ENCODE measurements around the gene BAD. TPM values are rescaled to one million over a fixed set of nuclear protein-coding genes. Genes with fewer than 3 reads are reported as not detected.
A peak's percentile ranks its signal among the peaks of the same experiment; 100 is the strongest.

BAD gene
- total RNA-seq, 1 experiment from 2014 or later = 368 TPM

- H3K9me2 ChIP-seq (replicated peaks; ENCODE audit: low read length) = no peaks in the 10 kb centered on the region
- no peak overlapping the region for H3K27ac ChIP-seq (ENCODE audit: low read length)
- H4K20me1 ChIP-seq (ENCODE audit: low read length) = no peaks in the 10 kb centered on the region
- peaks cover 20% of the 10 kb centered on the region for H3K27me3 ChIP-seq (ENCODE audit: low read length)
- H2AFZ ChIP-seq (ENCODE audit: low read length) = no peak overlapping the region
- H3K79me2 ChIP-seq (ENCODE audit: low read length) = 0 out of 2 replicates have a peak, but pooled peaks cover 2% of the 10 kb centered on the region
- H3K4me1 ChIP-seq (ENCODE audit: insufficient read depth, low read length) = peaks cover 8% of the 10 kb centered on the region
- CTCF ChIA-PET = no interaction called here
- H3K9ac ChIP-seq (ENCODE audit: low read length) = no peak overlapping the region
- no peak for TF ChIP-seq EZH2 (IDR thresholded peaks at IDR 0.05; ENCODE audit: low read length, unreplicated experiment)
- TF ChIP-seq EZH2phosphoT487 (IDR thresholded peaks at IDR 0.05; ENCODE audit: borderline replicate concordance, low read length) = no peak
- no peak for TF ChIP-seq CTCF (conservative IDR thresholded peaks at IDR 0.05; ENCODE audit: low read depth, low read length)
- DNase-seq (no peak), ATAC-seq (no peak)
- no peak overlapping the region for H3K4me3 ChIP-seq (ENCODE audit: low read length)
- intact Hi-C loops (cut with micrococcal nuclease) = no loop called here
- H3K36me3 ChIP-seq (ENCODE audit: low read depth, low read length) = no peaks in the 10 kb centered on the region
- no peak overlapping the region for H3K4me2 ChIP-seq (ENCODE audit: low read length)
- H3K9me3 ChIP-seq (ENCODE audit: low read length) = no peaks in the 10 kb centered on the region
- H3F3A ChIP-seq (ENCODE audit: low read length, unreplicated experiment) = no peaks in the 10 kb centered on the region
- no TSS peak for BruUV-seq (replicated peaks)
- POLR2A ChIA-PET (ENCODE audit: unreplicated experiment) = no interaction called here
Observed at GRCh38 chr11:64292460-64293254, 8.2 kb upstream of the BAD start.

- ChIA-PET POLR2A (ENCODE audit: unreplicated experiment) (no interaction called here), CTCF (no interaction called here)
- Histone ChIP-seq H3K9me3 (ENCODE audit: low read length) (no peaks in the 10 kb centered on the region), H3K9me2 (replicated peaks; ENCODE audit: low read length) (no peaks in the 10 kb centered on the region), H3K9ac (ENCODE audit: low read length) (no peak overlapping the region), H3K4me3 (ENCODE audit: low read length) (peak overlapping the region; percentile 56; the same call in 1 of the 2 replicates), H3K36me3 (ENCODE audit: low read depth, low read length) (no peaks in the 10 kb centered on the region), H3K4me1 (ENCODE audit: insufficient read depth, low read length) (peaks cover 8% of the 10 kb centered on the region), H4K20me1 (ENCODE audit: low read length) (no peaks in the 10 kb centered on the region), H3K27ac (ENCODE audit: low read length) (no peak overlapping the region), H3K79me2 (ENCODE audit: low read length) (peaks cover 8% of the 10 kb centered on the region; the same call in 1 of the 2 replicates), H3K4me2 (ENCODE audit: low read length) (peak overlapping the region; percentile 68), H3F3A (ENCODE audit: low read length, unreplicated experiment) (no peaks in the 10 kb centered on the region), H2AFZ (ENCODE audit: low read length) (no peak overlapping the region), H3K27me3 (ENCODE audit: low read length) (peaks cover 20% of the 10 kb centered on the region)
- BruUV-seq (replicated peaks) = no TSS peak
- ATAC-seq = peak; percentile 17
- DNase-seq = no peak
- TF ChIP-seq CTCF (conservative IDR thresholded peaks at IDR 0.05; ENCODE audit: low read depth, low read length) = no peak
- peak; percentile 50; the same call in 1 of the 2 replicates for TF ChIP-seq EZH2phosphoT487 (IDR thresholded peaks at IDR 0.05; ENCODE audit: borderline replicate concordance, low read length)
- no peak for TF ChIP-seq EZH2 (IDR thresholded peaks at IDR 0.05; ENCODE audit: low read length, unreplicated experiment)
- intact Hi-C loops (cut with micrococcal nuclease) = no loop called here
Observed at GRCh38 chr11:64291752-64292459, 7.4 kb upstream of the BAD start.

Measured in PC-3 (cell line).